Esophagus squamous epithelium (tissue), 5 donors: Measurements from ENCODE around the gene CLUH. TPM values are rescaled to one million over a fixed set of nuclear protein-coding genes. Genes with fewer than 3 reads are reported as not detected.

ENCODE experiments used
- DNase-seq: peaks from one replicate; lab custom pipeline; 2025; lab: John Stamatoyannopoulos, UW
- H3K27ac ChIP-seq, 4 donors: fragments of 200-600 bp; sonication (generic); one replicate each; pipeline ENCODE4 v1.5.1; 2016 to 2019; ENCODE audit warnings: mild to moderate bottlenecking in 1 of 4
- H3K27me3 ChIP-seq, 4 donors: fragments of 200-600 bp; sonication (generic); 1 replicate in 3 of 4; 2 replicates in 1 of 4; pipeline versions ENCODE4 v1.5.1 to v1.6.0; 2017 to 2021; ENCODE audit warnings: antibody characterized with exemption in 1 of 4
- H3K36me3 ChIP-seq, 3 donors: fragments of 200-600 bp; sonication (generic); one replicate each; pipeline ENCODE4 v1.5.1; 2016 to 2019
- H3K4me1 ChIP-seq, 3 donors: fragments of 200-600 bp; sonication (generic); one replicate each; pipeline ENCODE4 v1.5.1; 2017 to 2019
- H3K4me3 ChIP-seq, 4 donors: fragments of 200-600 bp; sonication (generic); 1 replicate in 3 of 4; 2 replicates in 1 of 4; pipeline ENCODE4 v1.5.1; 2016 to 2019; ENCODE audit warnings: mild to moderate bottlenecking in 2 of 4, moderate library complexity in 1 of 4
- H3K9me3 ChIP-seq, 3 donors: fragments of 200-600 bp; sonication (generic); one replicate each; pipeline ENCODE4 v1.5.1; 2016 to 2019
- POLR2A ChIP-seq, 4 donors: fragments of 450-650 bp; IDR thresholded peaks; one replicate each; pipeline ENCODE4 v1.6.1; 2017; ENCODE audit warnings: antibody characterized with exemption in 4 of 4, mild to moderate bottlenecking in 4 of 4, moderate library complexity in 3 of 4
- WGBS, 2 donors: methylation state at CpG; one replicate each; pipeline ENCODE4 v1.1.5; 2018; 5-methylcytosine and 5-hydroxymethylcytosine counted together
- intact Hi-C: fragments of 100-400 bp; cut with DNase I; formaldehyde crosslinking; loops from one replicate; pipeline ENCODE4 v1.15.0; 2022
- total RNA-seq, 4 donors: library from RNA; depleted of rRNA; stranded (reverse); fragments of >200 nt; gene quantifications; one replicate each; pipeline ENCODE4 v1.1.0, GENCODE V29; 2016
- TF ChIP-seq, protein P1 (sequence below), 6 experiments: fragments of 450-650 bp in 4 of 6; fragments of 200-600 bp in 2 of 6; sonication (generic) in 2 of 6; IDR thresholded peaks; one replicate each; pipeline ENCODE4 v1.5.1; 2016 to 2019; ENCODE audit warnings: antibody characterized with exemption in 6 of 6, mild to moderate bottlenecking in 4 of 6, moderate library complexity in 4 of 6
- donor health status: DM: yes; HTN: yes; CAD: no.

The CLUH gene
- total RNA-seq, 4 donors from 2014 or later: 89.2 to 164 (median 136) TPM

DNA sequence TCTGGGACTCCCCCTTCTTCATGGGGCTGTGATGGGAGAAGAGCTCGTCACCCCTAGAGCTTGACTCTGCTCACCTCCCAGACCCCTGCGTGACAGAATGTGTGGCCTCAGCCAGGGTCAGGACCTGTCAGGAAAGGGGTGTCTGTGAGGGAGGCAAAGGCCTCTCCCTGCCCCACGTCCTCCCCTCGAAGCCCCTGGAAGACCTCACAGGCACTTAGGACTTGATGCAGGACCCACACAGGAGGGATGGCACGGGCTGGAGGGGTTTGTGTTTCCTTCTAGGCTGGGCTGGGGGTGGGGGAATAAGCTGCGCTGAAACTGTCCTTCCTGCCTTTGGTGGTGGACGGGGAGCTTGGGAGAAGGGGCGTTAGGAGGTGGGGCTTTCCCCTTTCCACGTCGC lies 11.0 kb upstream of the CLUH start:
- H3K4me3 ChIP-seq: no peak overlapping the region
- intact Hi-C loops: no loop called here
- no peak for TF ChIP-seq POLR2A (IDR thresholded peaks at IDR 0.05)
- TF ChIP-seq, protein P1, sequence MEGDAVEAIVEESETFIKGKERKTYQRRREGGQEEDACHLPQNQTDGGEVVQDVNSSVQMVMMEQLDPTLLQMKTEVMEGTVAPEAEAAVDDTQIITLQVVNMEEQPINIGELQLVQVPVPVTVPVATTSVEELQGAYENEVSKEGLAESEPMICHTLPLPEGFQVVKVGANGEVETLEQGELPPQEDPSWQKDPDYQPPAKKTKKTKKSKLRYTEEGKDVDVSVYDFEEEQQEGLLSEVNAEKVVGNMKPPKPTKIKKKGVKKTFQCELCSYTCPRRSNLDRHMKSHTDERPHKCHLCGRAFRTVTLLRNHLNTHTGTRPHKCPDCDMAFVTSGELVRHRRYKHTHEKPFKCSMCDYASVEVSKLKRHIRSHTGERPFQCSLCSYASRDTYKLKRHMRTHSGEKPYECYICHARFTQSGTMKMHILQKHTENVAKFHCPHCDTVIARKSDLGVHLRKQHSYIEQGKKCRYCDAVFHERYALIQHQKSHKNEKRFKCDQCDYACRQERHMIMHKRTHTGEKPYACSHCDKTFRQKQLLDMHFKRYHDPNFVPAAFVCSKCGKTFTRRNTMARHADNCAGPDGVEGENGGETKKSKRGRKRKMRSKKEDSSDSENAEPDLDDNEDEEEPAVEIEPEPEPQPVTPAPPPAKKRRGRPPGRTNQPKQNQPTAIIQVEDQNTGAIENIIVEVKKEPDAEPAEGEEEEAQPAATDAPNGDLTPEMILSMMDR (IDR thresholded peaks at IDR 0.05): no peak
- no peaks in the 10 kb centered on the region for H3K36me3 ChIP-seq
- no peak overlapping the region for H3K27ac ChIP-seq
- DNase-seq: no peak
- H3K27me3 ChIP-seq: peaks cover 0 to 52% (median 0%) of the 10 kb centered on the region in 4 donors
- peaks cover 14 to 46% (median 15%) of the 10 kb centered on the region in 3 donors for H3K4me1 ChIP-seq
- WGBS, 2 donors: 44 to 86% methylated on average over 4 to 8 of the region's 10 CpGs
- H3K9me3 ChIP-seq: no peaks in the 10 kb centered on the region

GRCh38 chr17:2721603-2722002 lies 10.0 kb upstream of the CLUH start:
- no peak for TF ChIP-seq POLR2A (IDR thresholded peaks at IDR 0.05)
- TF ChIP-seq, protein P1 (IDR thresholded peaks at IDR 0.05): no peak
- peaks cover 14 to 49% (median 15%) of the 10 kb centered on the region in 3 donors for H3K4me1 ChIP-seq
- intact Hi-C loops: no loop called here
- no peaks in the 10 kb centered on the region for H3K9me3 ChIP-seq
- H3K27ac ChIP-seq: no peak overlapping the region
- H3K27me3 ChIP-seq: peaks cover 0 to 42% (median 0%) of the 10 kb centered on the region in 4 donors
- no peak overlapping the region for H3K4me3 ChIP-seq
- DNase-seq: no peak
- 47 to 49% methylated on average over 2 of the region's 4 CpGs for WGBS, 2 donors
- H3K36me3 ChIP-seq: no peaks in the 10 kb centered on the region

- Histone ChIP-seq H3K9me3 (no peaks in the 10 kb centered on the region), H3K36me3 (peaks cover 0 to 3% (median 0%) of the 10 kb centered on the region in 3 donors), H3K4me3 (no peak overlapping the region), H3K27me3 (peaks cover 0 to 25% (median 0%) of the 10 kb centered on the region in 4 donors), H3K4me1 (peaks cover 13 to 42% (median 13%) of the 10 kb centered on the region in 3 donors), H3K27ac (no peak overlapping the region)
- intact Hi-C loops: no loop called here
- 81 to 83% methylated on average over 1 to 3 of the region's 4 CpGs for WGBS, 2 donors
- no peak for TF ChIP-seq POLR2A (IDR thresholded peaks at IDR 0.05)
- TF ChIP-seq, protein P1 (IDR thresholded peaks at IDR 0.05): no peak
- no peak for DNase-seq
Observed at GRCh38 chr17:2719861-2720260, 8.3 kb upstream of the CLUH start.

DNA sequence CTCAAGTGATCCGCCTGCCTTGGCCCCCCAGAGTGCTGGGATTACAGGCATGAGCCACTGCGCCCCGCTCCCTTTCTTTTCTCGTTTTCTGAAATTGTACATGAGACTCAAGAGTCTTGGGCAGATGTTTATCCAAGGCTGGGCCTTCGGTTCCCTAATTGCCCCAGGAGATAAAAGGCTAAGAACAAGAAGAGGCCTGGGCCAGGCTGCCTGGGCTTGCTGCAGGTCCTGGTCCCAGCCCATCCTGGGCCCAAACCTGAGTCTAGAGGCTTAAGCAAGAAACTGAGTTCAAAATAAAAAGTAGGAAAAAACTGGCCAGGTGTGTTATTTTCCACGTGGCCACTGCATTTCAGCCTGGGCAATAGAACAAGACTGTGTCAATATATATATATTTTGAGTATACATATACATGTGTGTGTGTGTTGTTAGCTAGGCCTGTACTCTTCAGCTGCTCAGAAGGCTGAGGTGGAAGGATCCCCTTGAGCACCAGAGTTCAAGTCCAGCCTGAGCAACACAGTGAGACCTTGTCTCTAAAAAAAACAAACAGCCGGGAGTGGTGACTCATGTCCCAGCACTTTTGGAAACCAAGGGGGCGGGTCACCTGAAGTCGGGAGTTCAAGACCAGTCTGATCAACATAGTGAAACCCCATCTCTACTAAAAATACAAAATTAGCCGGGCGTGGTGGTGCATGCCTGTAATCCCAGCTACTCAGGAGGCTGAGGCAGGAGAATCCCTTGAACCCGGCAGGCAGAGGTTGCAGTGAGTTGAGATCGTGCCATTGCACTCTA lies 6.8 kb upstream of the CLUH start:
- H3K27me3 ChIP-seq: peaks cover 0 to 10% (median 0%) of the 10 kb centered on the region in 4 donors
- 31 to 43% methylated on average over 10 to 13 of the region's 13 CpGs for WGBS, 2 donors
- H3K4me3 ChIP-seq: no peak overlapping the region
- intact Hi-C loops: no loop called here
- no peaks in the 10 kb centered on the region for H3K9me3 ChIP-seq
- peaks cover 0 to 3% (median 0%) of the 10 kb centered on the region in 3 donors for H3K36me3 ChIP-seq
- H3K27ac ChIP-seq: peak overlapping the region; percentile 28 to 74 (median 40)
- TF ChIP-seq, protein P1 (IDR thresholded peaks at IDR 0.05): no peak
- no peak for TF ChIP-seq POLR2A (IDR thresholded peaks at IDR 0.05)
- peaks cover under 1 to 37% (median 3%) of the 10 kb centered on the region in 3 donors for H3K4me1 ChIP-seq
- no peak for DNase-seq

GRCh38 chr17:2716649-2717048 lies 5.1 kb upstream of the CLUH start:
- TF ChIP-seq, protein P1 (IDR thresholded peaks at IDR 0.05): no peak
- no peak for TF ChIP-seq POLR2A (IDR thresholded peaks at IDR 0.05)
- Histone ChIP-seq H3K27me3 (no peaks in the 10 kb centered on the region), H3K36me3 (peaks cover 0 to 3% (median 0%) of the 10 kb centered on the region in 3 donors), H3K27ac (no peak overlapping the region), H3K9me3 (no peaks in the 10 kb centered on the region), H3K4me3 (no peak overlapping the region), H3K4me1 (peaks cover 12 to 50% (median 15%) of the 10 kb centered on the region in 3 donors)
- WGBS, 2 donors: 79% methylated on average over 3 to 5 of the region's 5 CpGs
- intact Hi-C loops: no loop called here
- DNase-seq: no peak
